Measurements from ENCODE around the gene SLC35E4.

The SLC35E4 gene

DNA sequence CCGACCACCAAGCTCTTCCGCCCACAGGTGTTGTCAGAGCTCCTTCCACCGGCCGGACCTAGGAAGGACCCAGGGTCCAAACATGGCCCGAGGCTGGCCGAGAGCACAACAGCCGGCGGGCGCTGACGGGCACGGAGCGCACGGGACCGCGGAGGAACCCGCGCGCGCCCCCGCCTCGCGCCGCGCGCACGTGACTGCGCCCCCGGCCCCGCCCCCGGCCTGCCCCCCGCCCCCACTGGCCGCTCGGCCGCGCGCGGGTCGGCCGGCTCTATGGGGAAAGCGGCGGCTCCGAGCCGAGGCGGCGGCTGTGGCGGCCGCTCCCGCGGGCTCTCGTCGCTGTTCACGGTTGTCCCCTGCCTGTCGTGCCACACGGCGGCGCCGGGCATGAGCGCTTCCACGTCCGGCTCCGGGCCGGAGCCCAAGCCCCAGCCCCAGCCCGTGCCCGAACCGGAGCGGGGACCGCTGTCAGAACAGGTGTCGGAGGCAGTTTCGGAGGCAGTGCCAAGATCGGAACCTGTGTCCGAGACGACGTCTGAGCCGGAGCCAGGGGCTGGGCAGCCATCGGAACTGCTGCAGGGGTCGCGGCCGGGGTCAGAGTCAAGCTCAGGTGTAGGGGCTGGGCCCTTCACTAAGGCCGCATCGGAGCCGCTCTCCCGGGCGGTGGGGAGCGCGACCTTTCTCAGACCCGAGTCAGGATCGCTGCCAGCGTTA lies 59.2 kb downstream of the SLC35E4 start, which contains the start of gene OSBP2:
OSBP2 (plus strand) TSS at position 235 of the 711 bp plus-strand sequence; CDS start at position 271, 36 bp downstream.
- DNase-seq: peak; percentile 30

DNA sequence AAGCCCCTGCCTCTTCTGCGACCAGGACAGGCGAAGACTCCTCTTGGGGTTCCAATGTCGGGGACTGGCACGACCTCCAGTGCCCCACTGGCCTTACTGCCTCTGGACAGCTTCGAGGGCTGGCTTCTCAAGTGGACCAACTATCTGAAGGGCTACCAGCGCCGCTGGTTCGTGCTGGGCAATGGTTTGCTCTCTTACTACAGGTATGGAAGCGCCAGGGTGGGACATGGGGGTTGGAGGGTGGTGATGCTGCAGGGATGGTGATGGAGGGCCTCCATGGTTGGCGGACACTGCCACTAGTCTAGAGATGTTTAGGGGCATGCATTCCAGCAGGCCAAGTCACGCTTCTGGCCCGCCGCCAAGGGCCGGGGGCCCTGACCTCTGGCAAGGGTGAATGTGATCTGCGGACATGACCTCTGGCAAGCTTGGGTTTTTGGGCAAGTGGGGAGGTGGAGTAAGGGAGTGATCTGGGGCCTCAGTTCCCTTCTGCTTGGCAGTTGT lies 59.8 kb downstream of the SLC35E4 start:
- no peak for DNase-seq

- DNase-seq: no peak
Measured at GRCh38 chr22:30695871-30696655, 60.5 kb downstream of the SLC35E4 start.
